ENCODE measurements around the gene CDK5RAP1.
A peak's percentile ranks its signal among the peaks of the same experiment; 100 is the strongest.

CDK5RAP1 gene

GRCh38 chr20:33309631-33310030 lies 91.7 kb downstream of the CDK5RAP1 start:
- no peaks in the 10 kb centered on the region for H3K4me1 ChIP-seq (ENCODE audit: control insufficient read depth, insufficient read depth, low read length)
- no peak overlapping the region for H3K4me3 ChIP-seq (ENCODE audit: low read depth, low read length)
- no peaks in the 10 kb centered on the region for H3K36me3 ChIP-seq (ENCODE audit: control insufficient read depth in 2 of 2, insufficient read depth in 1 of 2, low read length in 2 of 2)
- CTCF ChIA-PET = interaction anchor here (0.6 to 1.3 kb wide), 3 partner anchors 9 to 17 kb away, joined by 5 to 8 read pairs (median 6); no protein-coding TSS in a partner anchor
- no peak overlapping the region for H3K27ac ChIP-seq (ENCODE audit: extremely low read depth, low read depth, low read length)
- H3K9me3 ChIP-seq (ENCODE audit: control insufficient read depth, insufficient read depth, low read depth, low read length) = no peaks in the 10 kb centered on the region
- POLR2A ChIA-PET = no interaction called here
- TF ChIP-seq ZNF596 (tag by site-specific recombination; IDR thresholded peaks at IDR 0.05) (no peak), KLF10 (tag by site-specific recombination; IDR thresholded peaks at IDR 0.05) (no peak), SALL2 (tag by site-specific recombination; IDR thresholded peaks at IDR 0.05; ENCODE audit: borderline replicate concordance) (no peak), KLF17 (tag by site-specific recombination; IDR thresholded peaks at IDR 0.05) (peak; percentile 74), BCL6B (tag by site-specific recombination; IDR thresholded peaks at IDR 0.05) (no peak), KLF1 (tag by site-specific recombination; IDR thresholded peaks at IDR 0.05) (peak; percentile 82)
